Gastroesophageal sphincter (tissue), 4 donors: ENCODE measurements around the gene EFNA3. TPM values are rescaled to one million over a fixed set of nuclear protein-coding genes. Genes with fewer than 3 reads are reported as not detected.
A peak's percentile ranks its signal among the peaks of the same experiment; 100 is the strongest.

Source experiments
- ATAC-seq: fragments of 150-250 bp; one replicate; pipeline ENCODE4 v1.9.1; 2016; ENCODE audit warnings: mild to moderate bottlenecking, moderate library complexity
- H3K27ac ChIP-seq, 4 donors: fragments of 200-600 bp; sonication (generic) in 3 of 4; 1 replicate in 3 of 4; 2 replicates in 1 of 4; pipeline ENCODE4 v1.5.1; 2016 to 2019
- H3K27me3 ChIP-seq: fragments of 200-600 bp; sonication (generic); one replicate; pipeline ENCODE4 v1.5.1; 2019
- H3K36me3 ChIP-seq, 2 donors: fragments of 200-600 bp; sonication (generic); one replicate each; pipeline ENCODE4 v1.5.1; 2019; ENCODE audit warnings: control low read depth in 1 of 2
- H3K4me1 ChIP-seq, 3 donors: fragments of 200-600 bp; sonication (generic); 1 replicate in 2 of 3; 2 replicates in 1 of 3; pipeline ENCODE4 v1.5.1; 2016 to 2019; ENCODE audit warnings: control low read depth in 2 of 3
- H3K4me3 ChIP-seq, 2 donors: fragments of 200-600 bp; sonication (generic); one replicate each; pipeline ENCODE4 v1.5.1; 2019; ENCODE audit warnings: mild to moderate bottlenecking in 1 of 2, moderate library complexity in 1 of 2
- H3K9me3 ChIP-seq, 3 donors: fragments of 200-600 bp; sonication (generic); one replicate each; pipeline ENCODE4 v1.5.1; 2017 to 2019; ENCODE audit warnings: control low read depth in 2 of 3
- EP300 ChIP-seq: sonication (generic); formaldehyde crosslinking; IDR thresholded peaks from one replicate; pipeline ENCODE4 v1.6.1; 2017; ENCODE audit warnings: antibody characterized with exemption, mild to moderate bottlenecking
- POLR2A ChIP-seq, 2 donors: fragments of 450-650 bp; IDR thresholded peaks; one replicate each; pipeline ENCODE4 v1.6.1; 2017; ENCODE audit warnings: antibody characterized with exemption in 2 of 2, mild to moderate bottlenecking in 2 of 2, moderate library complexity in 1 of 2
- POLR2AphosphoS5 ChIP-seq: sonication (generic); formaldehyde crosslinking; IDR thresholded peaks from one replicate; pipeline ENCODE4 v1.6.1; 2017; ENCODE audit warnings: antibody characterized with exemption
- WGBS, 2 donors: methylation state at CpG; one replicate each; pipeline ENCODE4 v1.1.5; 2018; ENCODE audit warnings: low coverage in 1 of 2; 5-methylcytosine and 5-hydroxymethylcytosine counted together
- total RNA-seq, 4 donors: library from RNA; depleted of rRNA; stranded (reverse); fragments of >200 nt; gene quantifications; one replicate each; pipeline ENCODE4 v1.1.0, GENCODE V29; 2016
- TF ChIP-seq, protein P1 (sequence below), 4 experiments: fragments of 200-600 bp in 2 of 4; fragments of 450-650 bp in 2 of 4; sonication (generic) in 1 of 4; IDR thresholded peaks; one replicate each; pipeline ENCODE4 v1.5.1; 2017 to 2019; ENCODE audit warnings: antibody characterized with exemption in 4 of 4, mild to moderate bottlenecking in 2 of 4, moderate library complexity in 2 of 4

Gene EFNA3
- total RNA-seq, 4 donors from 2014 or later: 0.27 to 0.77 TPM; not detected in 2

DNA sequence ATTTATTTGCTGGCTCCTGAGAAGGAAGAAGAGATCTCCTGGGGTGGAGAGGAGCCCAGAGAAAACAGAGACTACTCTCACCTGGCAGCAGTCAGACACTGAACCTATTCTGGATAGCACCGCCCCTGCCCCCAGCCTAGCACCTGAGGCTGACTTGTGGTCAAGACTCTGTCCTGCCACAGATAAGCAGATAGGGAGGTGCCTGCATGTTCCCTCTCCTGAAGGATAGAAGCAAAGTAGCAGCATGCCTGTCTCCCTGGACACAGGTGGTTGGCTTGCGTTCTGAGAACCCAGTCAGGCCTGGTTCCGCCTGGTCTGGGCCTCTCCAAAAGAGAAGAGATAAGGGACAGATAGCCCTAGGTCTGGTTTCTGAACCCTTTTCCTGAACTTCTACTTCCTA is 1.3 kb upstream of the EFNA3 start:
- ATAC-seq: no peak
- Histone ChIP-seq H3K4me3 (no peak overlapping the region), H3K4me1 (peaks cover 11 to 43% (median 40%) of the 10 kb centered on the region in 3 donors), H3K36me3 (no peaks in the 10 kb centered on the region), H3K27ac (no peak overlapping the region), H3K27me3 (peaks cover 38% of the 10 kb centered on the region), H3K9me3 (no peaks in the 10 kb centered on the region)
- TF ChIP-seq EP300 (no peak), POLR2AphosphoS5 (no peak), POLR2A (IDR thresholded peaks at IDR 0.05) (no peak)
- TF ChIP-seq, protein P1, sequence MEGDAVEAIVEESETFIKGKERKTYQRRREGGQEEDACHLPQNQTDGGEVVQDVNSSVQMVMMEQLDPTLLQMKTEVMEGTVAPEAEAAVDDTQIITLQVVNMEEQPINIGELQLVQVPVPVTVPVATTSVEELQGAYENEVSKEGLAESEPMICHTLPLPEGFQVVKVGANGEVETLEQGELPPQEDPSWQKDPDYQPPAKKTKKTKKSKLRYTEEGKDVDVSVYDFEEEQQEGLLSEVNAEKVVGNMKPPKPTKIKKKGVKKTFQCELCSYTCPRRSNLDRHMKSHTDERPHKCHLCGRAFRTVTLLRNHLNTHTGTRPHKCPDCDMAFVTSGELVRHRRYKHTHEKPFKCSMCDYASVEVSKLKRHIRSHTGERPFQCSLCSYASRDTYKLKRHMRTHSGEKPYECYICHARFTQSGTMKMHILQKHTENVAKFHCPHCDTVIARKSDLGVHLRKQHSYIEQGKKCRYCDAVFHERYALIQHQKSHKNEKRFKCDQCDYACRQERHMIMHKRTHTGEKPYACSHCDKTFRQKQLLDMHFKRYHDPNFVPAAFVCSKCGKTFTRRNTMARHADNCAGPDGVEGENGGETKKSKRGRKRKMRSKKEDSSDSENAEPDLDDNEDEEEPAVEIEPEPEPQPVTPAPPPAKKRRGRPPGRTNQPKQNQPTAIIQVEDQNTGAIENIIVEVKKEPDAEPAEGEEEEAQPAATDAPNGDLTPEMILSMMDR (IDR thresholded peaks at IDR 0.05): no peak
- WGBS, 2 donors: 83% methylated on average over 2 of the region's 3 CpGs; no CpG with 5 or more reads in 1 of the 2 donors

DNA sequence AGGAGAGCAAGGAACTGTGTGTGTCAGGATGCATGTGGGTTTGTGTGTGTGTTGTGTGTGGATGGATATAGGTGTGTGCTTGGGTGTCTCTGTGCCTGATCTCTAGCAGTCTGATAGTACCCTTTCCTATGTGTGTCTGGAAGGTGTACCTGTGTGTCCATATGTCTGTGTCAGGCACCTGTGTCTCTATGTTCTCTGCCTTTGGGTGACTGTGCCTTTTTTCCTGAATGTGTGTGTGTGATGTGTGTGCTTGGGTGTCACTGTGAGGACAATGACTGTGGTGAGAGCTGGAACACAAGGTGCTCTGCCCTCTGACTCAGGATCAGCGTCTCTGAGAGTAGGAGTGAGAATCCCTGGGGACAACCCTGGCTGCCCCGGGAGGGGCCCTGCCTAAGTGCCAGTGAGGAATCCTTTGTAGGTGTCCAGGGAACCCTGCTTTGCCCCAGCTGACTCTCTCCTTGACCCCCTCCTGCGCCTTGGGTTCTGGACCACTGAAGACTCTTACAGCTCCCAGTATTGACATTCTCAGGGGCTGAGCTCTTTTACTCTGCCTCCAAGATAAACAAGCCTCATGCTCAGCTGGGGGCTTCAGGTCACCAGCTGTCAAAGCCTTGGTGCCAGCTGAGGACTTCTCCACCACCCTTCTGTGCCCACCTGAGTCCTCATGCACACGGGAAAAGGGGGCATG is 735 bp upstream of the EFNA3 start:
- Histone ChIP-seq H3K9me3 (no peaks in the 10 kb centered on the region), H3K27ac (no peak overlapping the region), H3K36me3 (no peaks in the 10 kb centered on the region), H3K27me3 (peaks cover 44% of the 10 kb centered on the region), H3K4me3 (no peak overlapping the region), H3K4me1 (peaks cover 11 to 49% (median 43%) of the 10 kb centered on the region in 3 donors)
- 66% methylated on average over 4 of the region's 4 CpGs; no CpG with 5 or more reads in 1 of the 2 donors for WGBS, 2 donors
- ATAC-seq: no peak
- TF ChIP-seq EP300: no peak
- TF ChIP-seq, protein P1 (IDR thresholded peaks at IDR 0.05): no peak

DNA sequence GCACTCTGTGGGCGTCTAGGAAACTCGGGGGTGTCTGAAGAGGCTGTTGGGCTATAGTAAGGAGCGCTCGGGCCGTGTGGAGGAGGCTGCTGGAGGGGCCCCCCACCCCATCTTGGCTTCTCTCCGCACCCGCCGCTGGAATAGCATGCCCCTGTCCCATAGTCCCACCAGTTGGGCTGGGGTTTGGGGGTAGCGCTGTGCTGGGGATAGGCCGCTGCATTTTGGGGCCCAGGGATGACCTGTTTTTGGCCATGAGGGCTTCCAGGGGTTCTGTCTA is 511 bp downstream of the EFNA3 start:
- no CpG with 5 or more reads among the region's 10 CpGs for WGBS, 2 donors
- peaks cover 11 to 56% (median 43%) of the 10 kb centered on the region in 3 donors for H3K4me1 ChIP-seq
- H3K27me3 ChIP-seq: peaks cover 56% of the 10 kb centered on the region
- no peaks in the 10 kb centered on the region for H3K36me3 ChIP-seq
- H3K4me3 ChIP-seq: peak overlapping the region in 1 of 2 donors; percentile 52
- no peak for ATAC-seq
- TF ChIP-seq POLR2AphosphoS5: no peak
- TF ChIP-seq POLR2A (IDR thresholded peaks at IDR 0.05): no peak
- TF ChIP-seq EP300: no peak
- no peaks in the 10 kb centered on the region for H3K9me3 ChIP-seq
- H3K27ac ChIP-seq: peak overlapping the region in 1 of 4 donors; percentile 37

DNA sequence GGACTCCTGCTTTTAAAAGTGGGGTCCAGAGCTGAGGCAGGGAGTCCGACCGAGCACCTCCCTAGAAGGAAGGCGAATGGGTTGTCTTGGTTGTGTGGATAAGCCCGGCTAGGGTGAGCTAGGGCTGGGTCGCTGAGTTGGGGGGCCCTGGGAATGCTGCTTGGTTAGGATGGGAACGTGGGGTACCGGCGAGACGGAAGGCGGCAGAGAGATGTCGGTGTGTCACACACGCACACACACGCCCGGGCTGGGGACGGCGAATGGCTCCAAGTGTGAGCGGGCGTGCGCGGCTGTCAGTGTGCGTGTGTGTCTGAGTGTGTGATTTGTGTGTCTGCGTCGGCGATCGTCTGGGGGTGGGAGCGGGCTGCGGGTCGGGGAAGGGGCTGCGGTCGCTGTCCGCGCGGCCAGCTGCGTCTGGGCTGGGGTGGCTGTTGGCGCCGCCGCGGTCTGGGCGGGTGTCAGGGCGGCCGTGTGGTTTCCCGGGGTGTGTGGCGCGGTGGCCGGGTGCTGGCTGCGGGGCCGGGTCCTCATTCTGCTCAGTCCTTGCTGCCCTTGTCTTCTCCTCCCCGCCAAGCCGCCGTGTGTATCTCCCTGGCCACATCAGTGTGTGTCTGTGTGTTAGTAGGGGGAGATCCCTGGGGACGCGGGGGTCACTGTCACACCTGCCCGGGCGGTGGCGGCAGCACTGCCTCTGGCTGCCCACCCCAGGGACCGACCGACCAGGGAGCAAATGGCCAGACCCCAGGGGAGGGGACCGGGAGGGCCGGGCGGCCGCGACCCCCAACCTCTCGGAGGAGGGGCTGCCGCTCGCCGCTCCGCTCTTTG is 1.1 kb downstream of the EFNA3 start:
- Histone ChIP-seq H3K27me3 (peaks cover 60% of the 10 kb centered on the region), H3K9me3 (no peaks in the 10 kb centered on the region), H3K4me3 (peak overlapping the region in 1 of 2 donors; percentile 52), H3K36me3 (no peaks in the 10 kb centered on the region), H3K4me1 (peaks cover 11 to 61% (median 48%) of the 10 kb centered on the region in 3 donors), H3K27ac (no peak overlapping the region)
- TF ChIP-seq EP300: no peak
- TF ChIP-seq POLR2AphosphoS5: no peak
- TF ChIP-seq POLR2A (IDR thresholded peaks at IDR 0.05): no peak
- TF ChIP-seq, protein P1 (IDR thresholded peaks at IDR 0.05): no peak
- WGBS, 2 donors: 0% methylated on average over 1 of the region's 67 CpGs; no CpG with 5 or more reads in 1 of the 2 donors
- ATAC-seq: no peak

DNA sequence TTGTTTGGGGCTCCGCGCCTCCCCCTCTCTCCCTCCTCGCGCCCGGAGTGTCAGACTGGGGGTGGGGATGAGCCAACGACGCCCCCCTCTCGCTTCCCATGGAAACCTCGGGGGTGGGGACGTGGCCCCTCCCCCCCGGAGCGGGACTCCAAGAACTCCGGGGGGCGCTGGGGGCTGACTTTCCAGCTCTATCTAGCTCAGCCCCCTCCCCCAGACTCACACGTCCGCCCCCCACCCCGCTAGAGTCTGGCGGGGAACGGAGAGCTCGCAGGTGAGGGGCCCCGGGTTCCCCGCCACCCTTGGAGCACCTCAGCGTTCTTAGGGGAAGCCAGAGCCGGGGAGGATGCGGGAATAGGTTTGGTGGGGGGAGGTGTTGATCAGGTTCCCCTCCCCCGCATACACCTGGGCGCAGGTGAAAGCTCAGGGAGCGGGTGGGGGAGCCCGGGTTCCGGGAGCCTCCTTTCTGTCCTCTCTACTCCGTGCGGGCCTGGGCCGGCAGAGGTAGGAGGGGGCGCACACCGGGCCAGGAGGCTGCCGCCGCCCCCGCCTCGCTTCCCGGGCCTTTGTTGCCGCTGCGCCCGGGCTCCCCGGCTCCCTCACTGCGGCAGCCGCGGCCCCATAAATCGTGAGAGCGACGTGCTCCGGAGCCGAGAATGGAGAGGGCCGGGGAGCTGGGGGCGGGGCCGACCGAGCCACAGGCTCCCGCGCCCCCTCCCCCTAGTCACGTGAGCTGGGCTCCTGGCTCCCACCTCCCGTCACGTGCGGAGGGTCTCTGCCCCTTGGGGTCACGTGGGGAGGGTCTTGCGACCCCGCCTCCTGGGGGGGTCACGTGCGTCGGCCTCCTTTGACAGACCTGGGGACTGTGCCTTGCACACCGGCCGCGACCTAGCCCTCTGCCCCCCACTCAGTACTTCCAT is 1.9 kb downstream of the EFNA3 start:
- H3K4me1 ChIP-seq: peaks cover 11 to 65% (median 50%) of the 10 kb centered on the region in 3 donors
- no CpG with 5 or more reads among the region's 71 CpGs for WGBS, 2 donors
- H3K36me3 ChIP-seq: no peaks in the 10 kb centered on the region
- no peak overlapping the region for H3K27ac ChIP-seq
- no peaks in the 10 kb centered on the region for H3K9me3 ChIP-seq
- ATAC-seq: no peak
- TF ChIP-seq EP300 (no peak), POLR2A (IDR thresholded peaks at IDR 0.05) (no peak), POLR2AphosphoS5 (no peak)
- TF ChIP-seq, protein P1 (IDR thresholded peaks at IDR 0.05): no peak
- H3K4me3 ChIP-seq: peak overlapping the region in 1 of 2 donors; percentile 52
- H3K27me3 ChIP-seq: peaks cover 60% of the 10 kb centered on the region
